Measurements from ENCODE around the gene LPP.

The LPP gene

GRCh38 chr3:188832146-188832545, 678.2 kb downstream of the LPP start:
- Histone ChIP-seq H3K9me2 (replicated peaks; ENCODE audit: insufficient read depth, low read length) (no peaks in the 10 kb centered on the region), H3K9ac (ENCODE audit: low read length) (no peak overlapping the region), H2AFZ (ENCODE audit: low read depth, low read length, severe bottlenecking) (no peak overlapping the region), H3K79me2 (ENCODE audit: insufficient read depth, low read length) (no peaks in the 10 kb centered on the region), H3F3A (ENCODE audit: insufficient read depth) (no peaks in the 10 kb centered on the region), H3K27me3 (ENCODE audit: low read length) (no peaks in the 10 kb centered on the region), H3K9me3 (ENCODE audit: insufficient read depth, low read length) (no peaks in the 10 kb centered on the region), H3K4me2 (ENCODE audit: low read depth, low read length, poor library complexity, severe bottlenecking) (no peak overlapping the region), H3K36me3 (ENCODE audit: low read length) (no peaks in the 10 kb centered on the region), H3K4me3 (ENCODE audit: insufficient read depth, low read length, poor library complexity, severe bottlenecking) (no peak overlapping the region), H3K27ac (ENCODE audit: low read depth, low read length) (no peak overlapping the region), H4K20me1 (ENCODE audit: low read depth, low read length) (no peaks in the 10 kb centered on the region)
- TF ChIP-seq CTCF (IDR thresholded peaks at IDR 0.05; ENCODE audit: insufficient read depth, low read length, poor library complexity, severe bottlenecking) (no peak), EZH2phosphoT487 (conservative IDR thresholded peaks at IDR 0.05; ENCODE audit: low read length) (no peak)

- H3F3A ChIP-seq (ENCODE audit: insufficient read depth): no peaks in the 10 kb centered on the region
- no peaks in the 10 kb centered on the region for H3K79me2 ChIP-seq (ENCODE audit: insufficient read depth, low read length)
- H3K4me2 ChIP-seq (ENCODE audit: low read depth, low read length, poor library complexity, severe bottlenecking): no peak overlapping the region
- H3K27ac ChIP-seq (ENCODE audit: low read depth, low read length): no peak overlapping the region
- H3K27me3 ChIP-seq (ENCODE audit: low read length): no peaks in the 10 kb centered on the region
- no peaks in the 10 kb centered on the region for H4K20me1 ChIP-seq (ENCODE audit: low read depth, low read length)
- TF ChIP-seq CTCF (IDR thresholded peaks at IDR 0.05; ENCODE audit: insufficient read depth, low read length, poor library complexity, severe bottlenecking): no peak
- no peaks in the 10 kb centered on the region for H3K36me3 ChIP-seq (ENCODE audit: low read length)
- H3K9me3 ChIP-seq (ENCODE audit: insufficient read depth, low read length): no peaks in the 10 kb centered on the region
- H3K4me3 ChIP-seq (ENCODE audit: insufficient read depth, low read length, poor library complexity, severe bottlenecking): no peak overlapping the region
- no peak overlapping the region for H3K9ac ChIP-seq (ENCODE audit: low read length)
- H3K9me2 ChIP-seq (replicated peaks; ENCODE audit: insufficient read depth, low read length): no peaks in the 10 kb centered on the region
- H2AFZ ChIP-seq (ENCODE audit: low read depth, low read length, severe bottlenecking): no peak overlapping the region
Measured at GRCh38 chr3:188832961-188833721, 679.2 kb downstream of the LPP start.

- H3F3A ChIP-seq (ENCODE audit: insufficient read depth): no peaks in the 10 kb centered on the region
- H3K4me3 ChIP-seq (ENCODE audit: insufficient read depth, low read length, poor library complexity, severe bottlenecking): no peak overlapping the region
- H3K36me3 ChIP-seq (ENCODE audit: low read length): no peaks in the 10 kb centered on the region
- no peak overlapping the region for H3K9ac ChIP-seq (ENCODE audit: low read length)
- no peak overlapping the region for H3K27ac ChIP-seq (ENCODE audit: low read depth, low read length)
- no peaks in the 10 kb centered on the region for H3K9me3 ChIP-seq (ENCODE audit: insufficient read depth, low read length)
- H3K79me2 ChIP-seq (ENCODE audit: insufficient read depth, low read length): no peaks in the 10 kb centered on the region
- no peaks in the 10 kb centered on the region for H3K27me3 ChIP-seq (ENCODE audit: low read length)
- TF ChIP-seq EZH2phosphoT487 (conservative IDR thresholded peaks at IDR 0.05; ENCODE audit: low read length) (no peak), CTCF (IDR thresholded peaks at IDR 0.05; ENCODE audit: insufficient read depth, low read length, poor library complexity, severe bottlenecking) (no peak)
- no peaks in the 10 kb centered on the region for H3K9me2 ChIP-seq (replicated peaks; ENCODE audit: insufficient read depth, low read length)
- no peak overlapping the region for H2AFZ ChIP-seq (ENCODE audit: low read depth, low read length, severe bottlenecking)
- H3K4me2 ChIP-seq (ENCODE audit: low read depth, low read length, poor library complexity, severe bottlenecking): no peak overlapping the region
- H4K20me1 ChIP-seq (ENCODE audit: low read depth, low read length): no peaks in the 10 kb centered on the region
Measured at GRCh38 chr3:188834349-188834748, 680.4 kb downstream of the LPP start.

Data from SU-DHL-6 (cell line).